Measurements from ENCODE around the gene LPIN1. TPM values are rescaled to one million over a fixed set of nuclear protein-coding genes. Genes with fewer than 3 reads are reported as not detected.

Gene LPIN1
- total RNA-seq, 1 donor from 2014 or later, result 51.1 TPM

DNA sequence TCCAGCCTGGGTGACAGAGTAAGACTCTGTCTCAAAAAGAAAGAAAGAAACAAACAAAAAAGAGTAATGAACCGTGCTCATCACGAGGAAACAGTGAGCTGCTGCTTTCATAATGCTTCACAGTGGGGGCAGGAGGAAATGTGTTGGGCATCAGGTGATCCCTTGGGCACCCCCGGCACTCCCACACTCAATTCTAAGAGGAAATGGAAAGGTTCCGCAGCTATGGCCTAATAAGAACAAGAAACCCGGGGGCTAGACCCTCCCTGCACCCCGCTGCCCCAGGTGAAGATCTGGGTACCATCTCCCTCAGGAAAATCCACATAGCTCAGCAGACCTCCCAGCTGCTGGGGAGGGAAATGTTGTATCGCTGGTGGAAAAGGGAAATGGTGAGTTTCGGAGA, 118.9 kb downstream of the LPIN1 start:
- DNase-seq (ENCODE audit: low spot score), result no peak

DNA sequence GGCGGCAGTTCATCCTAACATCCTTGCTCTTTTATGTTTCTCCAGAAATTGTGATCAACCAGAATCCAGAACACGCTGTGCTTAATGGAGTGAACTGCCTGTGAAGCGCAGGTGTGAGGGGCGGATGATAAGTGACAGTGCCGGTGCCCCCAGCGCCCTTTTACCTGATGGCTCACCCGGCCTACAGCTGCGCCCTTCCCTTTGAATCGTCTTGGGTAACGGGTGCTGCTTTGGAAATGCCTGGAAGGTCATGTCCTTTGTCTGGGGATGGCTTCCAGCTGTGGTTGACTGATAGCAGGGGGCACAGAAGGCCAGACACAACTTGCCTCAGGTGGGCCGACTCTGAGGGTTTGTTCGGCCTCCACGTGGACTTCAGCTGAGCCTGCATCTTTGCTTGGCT, 119.4 kb downstream of the LPIN1 start:
- DNase-seq (ENCODE audit: low spot score), result no peak

DNA sequence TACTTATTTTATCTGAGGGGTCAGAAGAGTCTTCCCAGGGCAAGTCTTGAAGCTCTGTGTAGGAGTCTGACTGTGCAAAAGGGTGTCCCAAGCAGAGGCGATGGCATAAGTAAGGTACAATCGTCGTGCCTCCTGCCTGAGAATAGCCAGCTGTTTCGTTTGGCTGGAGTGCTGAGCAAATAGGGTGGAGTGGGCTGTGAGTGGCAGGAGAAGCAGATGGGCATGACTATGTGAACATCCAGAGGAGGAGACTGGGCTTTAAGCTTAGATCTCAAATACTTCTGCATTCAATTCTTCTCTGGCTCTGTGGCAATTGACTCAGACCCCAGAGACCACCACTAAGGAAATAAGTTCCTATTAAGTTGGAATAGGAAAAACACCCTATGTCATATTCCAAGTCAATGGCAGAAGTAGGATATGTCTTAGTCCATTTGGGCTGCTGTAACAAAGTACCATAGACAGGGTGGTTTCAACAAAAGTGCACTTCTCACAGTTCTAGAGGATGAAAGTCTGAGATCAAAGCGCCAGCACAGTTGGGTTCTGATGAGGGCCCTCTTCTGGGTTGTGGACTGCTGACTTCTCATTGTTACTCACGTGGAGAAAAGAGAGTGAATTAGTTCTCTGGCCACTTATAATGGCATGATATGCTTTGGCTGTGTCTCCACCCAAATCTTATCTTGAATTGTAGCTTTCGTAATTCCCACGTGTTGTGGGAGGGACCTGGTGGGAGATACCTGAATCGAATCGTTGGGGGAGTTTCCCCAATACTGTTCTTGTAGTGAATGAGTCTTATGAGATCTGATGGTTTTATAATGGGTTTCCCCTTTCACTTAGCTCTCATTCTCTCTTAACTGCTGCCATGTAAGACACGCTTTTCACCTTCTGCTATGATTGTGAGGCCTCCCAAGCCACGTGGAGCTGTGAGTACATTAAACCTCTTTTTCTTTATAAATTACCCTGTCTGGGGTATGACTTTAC, 120.2 kb downstream of the LPIN1 start:
- DNase-seq (ENCODE audit: low spot score), result no peak

DNA sequence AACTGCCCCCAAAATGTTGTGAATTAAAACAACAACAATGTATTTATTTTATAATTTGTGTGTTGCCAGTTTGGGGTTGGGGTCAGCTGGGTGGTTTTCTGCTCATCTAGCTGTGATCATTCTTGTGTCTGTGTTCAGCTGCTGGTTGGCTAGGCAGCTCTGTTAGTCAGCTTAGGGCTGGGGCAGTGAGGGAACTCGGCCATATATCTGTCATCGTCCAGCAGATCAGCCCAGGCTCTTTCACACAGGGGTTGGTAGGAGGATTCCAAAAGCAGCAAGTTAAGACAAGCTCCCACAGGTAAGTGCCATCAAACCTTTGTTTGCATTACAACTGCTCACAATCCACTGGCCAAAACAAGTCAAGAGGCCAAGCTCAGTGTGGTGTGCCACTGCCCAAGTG, 121.5 kb downstream of the LPIN1 start:
- DNase-seq (ENCODE audit: low spot score), result no peak

DNA sequence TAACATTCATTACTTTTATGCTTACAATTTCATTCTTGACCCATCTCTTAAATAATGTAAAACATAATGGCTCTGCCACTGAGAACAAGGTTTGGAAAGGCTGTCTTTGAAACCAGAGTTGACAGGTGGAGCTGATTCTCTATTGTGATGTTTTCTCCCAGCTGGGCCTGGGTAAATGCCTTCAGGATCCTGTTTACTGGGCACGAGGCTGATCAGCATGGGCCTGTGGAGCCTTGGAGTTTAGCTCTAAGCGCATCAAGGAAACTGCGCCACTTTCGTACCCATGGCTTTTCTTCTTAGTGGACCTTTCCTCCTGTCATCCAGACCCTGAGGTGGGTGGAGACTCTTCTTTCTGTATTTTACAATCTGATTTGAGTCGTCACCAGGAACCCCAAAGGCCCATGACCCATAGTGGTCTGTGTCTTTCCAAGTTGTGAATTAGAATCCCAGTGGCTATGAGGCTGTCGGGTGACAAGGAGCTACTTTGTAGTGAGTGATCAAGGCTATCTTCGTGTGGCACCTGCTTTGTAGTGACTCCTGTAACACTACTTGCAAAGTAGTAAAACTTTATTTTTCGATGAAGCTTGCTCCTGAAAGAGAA, 123.1 kb downstream of the LPIN1 start:
- DNase-seq (ENCODE audit: low spot score), result no peak

DNA sequence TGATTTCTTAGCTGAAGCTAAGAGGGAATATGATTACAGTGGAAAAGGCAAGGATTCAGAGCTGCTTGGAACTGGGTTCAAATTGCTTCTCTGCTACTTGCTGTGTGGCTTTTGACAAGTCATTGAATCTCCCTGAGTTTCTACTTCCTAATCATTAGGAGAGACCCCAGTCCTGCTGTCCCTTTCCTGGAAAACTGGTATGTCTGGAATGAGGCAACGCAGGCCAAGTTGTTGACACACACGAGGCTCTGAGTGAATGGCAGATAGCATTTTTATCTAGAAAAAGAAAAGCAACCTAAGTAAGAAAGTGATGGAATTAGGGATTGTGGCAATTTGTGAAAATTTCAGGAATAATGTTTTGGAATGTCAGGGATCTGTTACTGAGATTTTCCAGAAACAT, 123.6 kb downstream of the LPIN1 start:
- no peak for DNase-seq (ENCODE audit: low spot score)

DNA sequence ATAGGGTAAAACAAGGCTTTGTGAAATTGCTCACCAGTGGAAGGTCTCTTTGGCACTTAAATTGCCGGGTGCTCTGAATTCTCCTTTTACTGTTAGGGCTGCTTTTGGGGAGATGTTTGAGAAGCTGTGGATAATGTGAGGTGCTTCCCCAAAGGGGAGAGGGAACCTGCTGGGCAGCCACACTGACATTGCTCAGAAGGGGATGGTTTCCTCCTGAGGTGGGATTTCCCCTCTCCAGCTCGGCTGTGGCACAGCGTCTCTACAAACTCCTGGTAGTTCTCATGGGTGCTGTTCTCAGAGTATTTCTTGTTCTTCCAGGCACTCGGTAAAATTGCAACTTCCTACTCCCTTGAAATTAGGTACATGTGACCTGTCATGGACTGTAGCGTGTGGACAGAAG, 124.2 kb downstream of the LPIN1 start:
- DNase-seq (ENCODE audit: low spot score), result no peak

DNA sequence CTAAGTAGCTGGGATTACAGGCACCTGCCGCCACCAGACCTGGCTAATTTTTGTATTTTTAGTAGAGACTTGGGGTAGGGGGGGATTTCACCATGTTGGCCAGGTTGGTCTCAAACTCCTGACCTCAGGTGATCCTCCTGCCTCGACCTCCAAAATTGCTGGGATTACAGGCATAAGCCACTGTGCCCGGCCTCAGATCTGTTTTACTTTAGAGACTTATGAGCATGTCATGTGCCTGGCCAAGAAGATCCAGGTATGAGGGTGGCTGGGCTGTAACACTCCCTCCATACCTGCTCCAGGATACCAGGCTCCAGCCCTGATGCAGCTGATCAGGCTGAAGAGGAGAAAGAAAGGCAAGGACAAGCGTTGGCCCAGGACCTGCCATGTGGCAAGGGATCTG, 125.0 kb downstream of the LPIN1 start:
- DNase-seq (ENCODE audit: low spot score), result no peak

DNA sequence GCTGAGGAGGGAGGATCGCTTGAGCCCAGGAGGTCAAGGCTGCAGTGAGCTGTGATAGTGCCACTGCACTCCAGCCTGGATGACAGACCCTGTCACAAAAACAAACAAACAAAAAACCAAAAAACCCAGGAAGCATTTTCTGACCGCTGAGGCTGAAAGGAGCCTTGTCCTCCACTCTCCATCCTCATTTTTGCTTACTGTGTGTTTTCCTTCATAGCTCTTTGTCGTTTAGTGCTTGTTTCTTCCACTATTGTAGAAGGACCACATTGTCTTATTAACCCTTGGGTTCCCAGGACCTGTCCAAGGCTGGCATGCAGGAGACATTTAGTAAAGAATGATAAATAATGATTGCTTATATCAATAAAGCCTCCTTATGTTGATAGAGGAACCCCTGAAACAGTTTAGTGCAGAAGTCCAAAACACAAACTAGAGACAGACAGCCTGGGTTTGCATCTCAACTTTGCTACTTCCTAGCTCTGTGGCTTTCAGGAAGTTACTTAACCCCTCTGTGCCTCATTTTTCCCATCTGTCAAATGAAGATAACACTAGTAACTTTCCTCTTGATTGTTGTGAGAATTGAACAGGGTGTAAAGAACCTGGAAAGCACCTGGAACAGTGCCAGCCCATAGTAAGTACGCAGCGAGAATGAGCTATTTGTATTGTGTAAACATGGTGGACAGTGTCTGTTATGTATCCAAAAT, 126.0 kb downstream of the LPIN1 start:
- DNase-seq (ENCODE audit: low spot score), result no peak

DNA sequence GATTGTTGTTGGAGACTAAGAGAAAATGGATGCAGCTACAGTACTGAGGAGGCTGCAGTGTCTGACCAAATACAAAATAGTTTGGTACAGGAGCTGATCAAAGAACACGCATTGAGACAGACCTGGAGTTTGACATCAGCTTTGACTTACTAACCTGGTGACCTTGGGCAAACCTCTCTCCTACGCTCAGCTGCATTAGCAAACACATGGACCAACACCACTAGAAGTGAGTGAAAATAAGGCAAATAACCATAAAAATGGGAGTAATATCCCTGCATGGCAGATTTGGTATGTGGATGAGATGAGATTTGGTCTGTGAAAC, 126.5 kb downstream of the LPIN1 start:
- no peak for DNase-seq (ENCODE audit: low spot score)

DNA sequence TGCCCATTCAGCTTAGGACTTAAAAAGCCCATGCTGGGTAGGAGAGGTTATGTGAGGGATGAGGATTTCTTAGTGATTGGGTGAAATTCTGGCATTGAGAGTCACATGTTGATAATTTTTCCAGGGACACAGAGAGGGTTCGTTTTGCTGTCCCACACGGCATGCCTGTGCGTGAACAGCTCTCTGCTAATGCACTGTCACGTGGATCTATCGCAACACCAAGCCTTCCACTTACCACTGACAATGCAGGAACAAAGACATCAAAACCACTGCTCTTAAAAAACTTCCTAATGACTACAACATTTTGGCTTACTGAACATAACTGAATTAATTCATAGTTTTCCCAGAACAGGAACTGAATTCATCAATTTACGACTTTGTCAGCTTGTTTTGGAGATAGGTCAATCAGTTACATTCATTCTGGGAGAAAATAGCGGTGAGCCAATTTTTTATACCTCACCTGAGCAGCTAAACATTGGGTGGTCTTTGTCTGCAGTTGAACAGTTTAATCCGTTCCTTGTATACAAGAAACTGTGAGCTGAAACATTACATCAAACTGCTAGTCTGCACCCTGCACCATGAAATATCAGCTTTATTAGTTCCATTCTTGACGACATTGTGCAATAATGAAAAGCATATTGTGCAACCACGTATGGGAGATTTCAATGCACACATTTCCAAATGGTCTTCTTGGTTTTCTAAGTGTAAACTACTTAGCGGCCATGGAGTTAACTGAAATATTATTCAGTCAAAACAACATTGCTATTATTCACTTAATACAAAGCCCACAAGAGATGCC, 127.1 kb downstream of the LPIN1 start:
- DNase-seq (ENCODE audit: low spot score), result no peak

DNA sequence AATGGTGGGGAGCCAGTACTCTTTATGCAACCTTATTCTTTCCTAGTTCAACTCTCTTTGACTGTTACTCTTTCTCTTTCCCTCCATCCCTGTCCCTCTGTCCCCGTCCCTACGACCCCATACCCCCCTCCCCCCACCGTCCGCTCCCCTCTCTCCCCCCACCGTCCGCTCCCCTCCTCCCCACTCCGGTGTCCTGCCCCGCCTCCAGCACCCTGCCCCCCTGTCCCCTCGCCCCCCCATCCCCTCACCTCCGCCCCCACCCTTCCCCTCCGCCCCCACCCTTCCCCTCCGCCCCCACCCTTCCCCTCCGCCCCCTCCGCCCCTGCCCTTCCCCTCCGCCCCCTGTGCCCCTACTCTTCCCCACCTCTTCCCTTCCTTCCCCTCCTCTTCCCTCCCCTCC, 128.4 kb downstream of the LPIN1 start:
- DNase-seq (ENCODE audit: low spot score), result no peak

DNA sequence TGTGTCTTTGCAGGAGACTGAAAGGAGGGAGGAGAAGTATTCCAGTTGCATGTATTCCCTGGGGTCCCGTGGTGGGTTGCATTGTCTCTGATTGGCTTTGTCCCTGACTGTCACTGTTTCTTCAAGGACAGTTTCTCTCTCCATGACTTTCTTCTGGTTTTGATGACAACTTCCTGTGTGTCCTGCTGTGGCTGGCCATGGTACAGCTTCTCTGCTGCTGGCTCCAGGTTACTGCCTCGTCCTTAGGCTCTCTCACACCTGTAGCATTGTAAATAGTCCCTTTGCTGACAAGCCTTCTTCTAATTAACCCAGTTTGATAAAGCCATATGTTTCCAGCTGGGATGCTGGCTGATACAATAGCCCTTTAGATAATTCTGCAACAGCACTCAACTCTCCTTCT, 129.0 kb downstream of the LPIN1 start:
- no peak for DNase-seq (ENCODE audit: low spot score)

DNA sequence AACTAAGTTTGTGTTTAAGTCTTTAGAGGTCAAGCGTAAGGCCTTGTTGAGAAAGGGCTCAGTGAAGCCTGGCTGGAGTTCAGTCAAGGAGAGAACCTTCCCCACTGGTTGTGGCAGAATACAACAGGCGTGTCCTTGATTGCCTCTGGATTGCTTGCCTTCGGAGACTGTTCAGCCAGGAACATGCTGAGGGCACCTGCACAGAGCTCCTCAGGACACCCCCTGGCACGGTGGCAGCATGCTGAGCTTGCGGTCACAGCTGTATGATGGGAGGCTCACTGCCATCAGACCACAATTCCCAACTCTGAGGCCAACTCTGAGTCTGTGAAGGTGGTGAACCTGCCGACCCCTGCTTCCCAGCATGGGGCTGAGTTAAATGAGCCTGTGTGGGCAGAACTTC, 130.0 kb downstream of the LPIN1 start:
- DNase-seq (ENCODE audit: low spot score), result no peak

DNA sequence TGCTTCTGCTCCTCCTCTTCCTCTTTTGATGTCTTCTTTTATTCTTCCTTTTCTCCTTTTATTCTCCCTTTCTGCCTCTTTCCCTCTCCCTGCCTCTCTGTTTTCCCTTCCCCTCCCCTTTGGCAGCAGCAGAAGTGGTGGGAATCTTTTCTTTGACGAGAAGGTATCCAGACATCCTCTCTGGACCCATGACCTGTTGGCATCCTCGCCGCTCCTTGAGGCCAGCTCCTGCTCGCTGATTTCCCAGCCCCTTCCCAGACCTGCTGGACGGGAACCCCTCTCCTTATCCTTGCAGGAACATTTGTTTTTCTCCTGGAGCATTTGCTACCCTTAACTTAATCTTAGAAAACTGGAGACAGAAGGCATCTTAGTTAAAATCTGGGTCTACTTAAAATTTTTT, 130.5 kb downstream of the LPIN1 start:
- no peak for DNase-seq (ENCODE audit: low spot score)

Other genes starting within 250 kb of the LPIN1 start
- 12.5 TPM for gene GREB1, start 212.6 kb upstream of the LPIN1 start, total RNA-seq
- gene NTSR2, start 76.4 kb upstream of the LPIN1 start, total RNA-seq, result not detected

Measured in mucosa of gallbladder (tissue), 1 donor.